Measurements from ENCODE around the gene PASK.

The PASK gene

DNA sequence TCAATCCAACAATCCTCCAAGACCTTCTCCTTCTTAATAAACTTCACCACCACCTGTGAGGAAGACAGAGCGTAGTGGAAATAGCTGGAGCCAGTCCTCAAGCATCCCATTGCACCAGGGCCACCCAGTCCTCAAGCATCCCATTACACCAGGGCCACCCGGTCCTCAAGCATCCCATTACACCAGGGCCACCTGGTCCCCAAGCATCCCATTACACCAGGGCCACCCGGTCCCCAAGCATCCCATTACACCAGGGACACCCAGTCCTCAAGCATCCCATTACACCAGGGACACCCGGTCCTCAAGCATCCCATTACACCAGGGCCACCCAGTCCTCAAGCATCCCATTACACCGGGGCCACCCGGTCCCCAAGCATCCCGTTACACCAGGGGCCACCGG, 33.9 kb downstream of the PASK start:
- H3K4me3 ChIP-seq (ENCODE audit: low read depth, low read length), result no peak overlapping the region
- DNase-seq (ENCODE audit: low read depth), result no peak
- TF ChIP-seq, protein P1, sequence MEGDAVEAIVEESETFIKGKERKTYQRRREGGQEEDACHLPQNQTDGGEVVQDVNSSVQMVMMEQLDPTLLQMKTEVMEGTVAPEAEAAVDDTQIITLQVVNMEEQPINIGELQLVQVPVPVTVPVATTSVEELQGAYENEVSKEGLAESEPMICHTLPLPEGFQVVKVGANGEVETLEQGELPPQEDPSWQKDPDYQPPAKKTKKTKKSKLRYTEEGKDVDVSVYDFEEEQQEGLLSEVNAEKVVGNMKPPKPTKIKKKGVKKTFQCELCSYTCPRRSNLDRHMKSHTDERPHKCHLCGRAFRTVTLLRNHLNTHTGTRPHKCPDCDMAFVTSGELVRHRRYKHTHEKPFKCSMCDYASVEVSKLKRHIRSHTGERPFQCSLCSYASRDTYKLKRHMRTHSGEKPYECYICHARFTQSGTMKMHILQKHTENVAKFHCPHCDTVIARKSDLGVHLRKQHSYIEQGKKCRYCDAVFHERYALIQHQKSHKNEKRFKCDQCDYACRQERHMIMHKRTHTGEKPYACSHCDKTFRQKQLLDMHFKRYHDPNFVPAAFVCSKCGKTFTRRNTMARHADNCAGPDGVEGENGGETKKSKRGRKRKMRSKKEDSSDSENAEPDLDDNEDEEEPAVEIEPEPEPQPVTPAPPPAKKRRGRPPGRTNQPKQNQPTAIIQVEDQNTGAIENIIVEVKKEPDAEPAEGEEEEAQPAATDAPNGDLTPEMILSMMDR (IDR thresholded peaks at IDR 0.05; ENCODE audit: control insufficient read depth, extremely low read depth, insufficient read depth), result no peak

DNA sequence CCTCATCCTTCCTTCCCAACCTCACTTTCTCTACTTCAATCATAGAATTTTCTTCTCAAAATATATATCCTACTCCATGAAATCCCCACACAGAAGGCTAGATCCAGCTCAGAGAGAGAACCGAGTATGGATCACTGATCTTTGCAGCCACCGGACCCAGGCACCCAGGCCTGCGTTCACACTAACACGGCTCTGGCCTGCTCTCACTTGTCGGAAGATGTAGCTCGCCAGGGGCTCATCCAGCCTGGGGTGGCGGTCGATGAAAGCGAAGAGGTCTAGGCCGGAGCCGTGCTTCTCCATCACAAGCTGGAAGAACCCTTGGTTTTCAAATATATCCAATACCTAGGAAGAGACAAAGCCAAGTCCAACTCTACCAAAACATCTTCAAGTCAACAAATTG, 34.4 kb downstream of the PASK start:
- H3K4me3 ChIP-seq (ENCODE audit: low read depth, low read length), result no peak overlapping the region
- DNase-seq (ENCODE audit: low read depth), result no peak
- TF ChIP-seq, protein P1 (IDR thresholded peaks at IDR 0.05; ENCODE audit: control insufficient read depth, extremely low read depth, insufficient read depth), result no peak

DNA sequence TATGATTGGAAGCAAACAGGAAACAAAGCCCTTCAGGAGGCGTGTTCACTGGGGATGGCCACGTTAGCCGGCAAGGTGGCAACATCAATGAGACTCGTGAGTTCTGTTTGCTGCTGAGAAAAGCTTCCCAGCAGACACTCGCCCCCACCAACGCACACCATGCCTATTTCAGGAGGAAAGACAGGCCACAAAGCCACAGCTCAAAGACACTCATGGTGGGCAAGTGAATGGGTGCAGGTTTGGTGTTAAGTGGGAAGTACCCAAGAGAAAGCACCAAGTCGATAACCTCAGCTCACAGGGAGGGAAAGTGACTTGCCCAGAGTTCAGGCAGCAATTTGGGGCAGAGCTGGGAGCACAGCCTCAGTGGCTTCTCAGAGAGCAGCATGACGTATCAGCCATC, 36.7 kb downstream of the PASK start:
- DNase-seq (ENCODE audit: low read depth), result no peak
- H3K4me3 ChIP-seq (ENCODE audit: low read depth, low read length), result no peak overlapping the region
- TF ChIP-seq, protein P1 (IDR thresholded peaks at IDR 0.05; ENCODE audit: control insufficient read depth, extremely low read depth, insufficient read depth), result no peak

DNA sequence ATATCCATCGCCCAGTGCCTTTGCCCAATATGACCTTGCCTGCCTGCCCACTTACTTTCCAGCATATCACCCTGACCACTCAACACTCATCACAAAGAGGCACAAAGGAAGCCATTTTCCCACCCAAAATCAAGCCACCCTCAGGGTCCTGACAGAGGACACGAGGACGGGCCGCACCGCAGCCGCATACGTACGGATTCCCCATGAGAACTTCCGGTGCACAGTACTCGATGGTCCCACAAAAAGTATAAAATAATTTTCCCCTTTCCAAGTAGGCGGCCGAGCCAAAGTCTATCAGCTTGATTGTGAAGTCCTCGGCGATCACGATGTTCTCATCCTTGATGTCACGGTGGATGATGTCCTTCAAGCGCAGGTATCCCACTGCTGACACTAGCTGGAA, 37.2 kb downstream of the PASK start:
- TF ChIP-seq, protein P1 (IDR thresholded peaks at IDR 0.05; ENCODE audit: control insufficient read depth, extremely low read depth, insufficient read depth), result no peak
- no peak for DNase-seq (ENCODE audit: low read depth)
- H3K4me3 ChIP-seq (ENCODE audit: low read depth, low read length), result no peak overlapping the region

DNA sequence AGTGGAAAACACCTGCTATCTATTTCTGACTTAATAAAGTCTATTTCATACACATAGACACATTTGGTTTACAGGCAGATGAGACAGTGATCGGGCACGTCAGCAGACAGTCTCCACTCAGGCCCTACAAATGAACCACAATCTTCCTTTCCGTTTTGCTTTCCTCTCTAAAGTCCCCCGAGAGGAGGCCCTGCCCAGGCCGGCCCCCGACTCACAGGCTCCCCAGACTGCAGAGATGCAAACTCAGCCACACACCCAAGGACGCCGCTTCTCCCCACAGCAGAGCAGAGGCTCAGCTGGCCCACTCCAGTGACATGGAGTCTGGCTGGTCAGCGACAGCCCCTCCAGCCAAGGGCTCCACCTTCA, 37.8 kb downstream of the PASK start:
- H3K4me3 ChIP-seq (ENCODE audit: low read depth, low read length), result no peak overlapping the region
- TF ChIP-seq, protein P1 (IDR thresholded peaks at IDR 0.05; ENCODE audit: control insufficient read depth, extremely low read depth, insufficient read depth), result no peak
- no peak for DNase-seq (ENCODE audit: low read depth)

DNA sequence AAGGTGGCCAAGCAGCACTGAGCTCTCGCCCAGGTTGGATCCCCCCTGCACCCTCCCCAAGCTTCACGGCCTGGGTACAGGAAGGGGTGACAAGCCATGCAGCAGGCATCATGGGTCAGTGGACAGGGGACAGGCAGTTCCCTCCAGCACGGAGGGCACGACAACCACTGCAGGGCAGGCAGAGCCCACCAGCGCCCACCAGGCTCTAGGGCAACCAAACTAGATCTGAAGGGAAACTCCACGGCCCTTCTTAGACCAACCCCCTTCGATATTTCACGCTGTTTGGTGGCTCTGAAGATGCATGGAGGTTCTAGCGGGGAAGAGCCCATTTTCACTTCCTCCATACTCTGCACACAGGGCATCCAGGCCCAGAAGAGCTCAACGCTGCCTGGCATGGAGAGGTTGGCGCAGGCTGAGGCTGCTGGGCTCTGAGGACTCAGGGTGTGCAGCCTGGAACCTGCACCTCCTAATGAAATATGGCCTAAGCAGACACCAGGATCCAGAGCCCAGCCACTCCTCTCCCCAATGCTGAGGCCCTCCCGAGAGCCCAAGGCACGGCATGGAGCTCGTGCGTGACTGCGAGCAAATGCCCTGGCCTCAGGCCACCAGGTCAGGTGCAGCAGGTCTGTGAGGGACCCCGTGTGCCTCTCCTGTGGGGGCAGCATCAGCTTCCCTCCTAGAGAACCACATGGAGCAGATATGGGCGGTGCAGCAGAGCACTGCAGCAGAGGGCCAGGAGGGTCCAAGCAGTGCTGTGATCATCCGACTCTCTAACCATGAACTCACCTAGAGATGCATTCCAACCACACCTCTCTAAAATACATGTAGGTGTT, 38.4 kb downstream of the PASK start:
- no peak for DNase-seq (ENCODE audit: low read depth)
- TF ChIP-seq, protein P1 (IDR thresholded peaks at IDR 0.05; ENCODE audit: control insufficient read depth, extremely low read depth, insufficient read depth), result no peak
- H3K4me3 ChIP-seq (ENCODE audit: low read depth, low read length), result no peak overlapping the region

DNA sequence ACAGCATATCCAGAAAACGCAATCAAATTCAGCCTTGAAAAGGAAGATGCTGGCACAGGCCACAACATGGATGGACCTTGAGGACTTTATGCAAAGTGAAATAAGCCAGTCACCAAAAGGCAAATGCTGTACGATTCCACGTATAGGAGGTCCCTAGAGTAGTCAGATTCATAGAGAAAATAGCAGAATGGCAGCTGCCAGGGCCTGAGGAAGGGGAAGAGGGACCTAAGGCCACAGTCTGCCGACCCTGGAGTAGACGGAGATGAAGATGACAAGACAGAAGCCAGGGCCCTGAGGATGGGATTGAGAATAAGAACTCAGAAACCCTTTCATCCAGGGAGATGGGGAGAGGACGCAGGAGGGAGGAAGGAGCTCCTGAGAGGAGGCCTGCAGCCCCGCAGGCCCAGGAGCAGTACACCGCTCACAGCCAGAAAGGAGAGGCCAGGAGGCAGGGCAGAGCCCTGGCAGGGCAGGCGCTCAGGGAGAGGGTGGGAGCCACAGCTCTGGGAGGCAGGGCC, 39.1 kb downstream of the PASK start:
- TF ChIP-seq, protein P1 (IDR thresholded peaks at IDR 0.05; ENCODE audit: control insufficient read depth, extremely low read depth, insufficient read depth), result no peak
- no peak overlapping the region for H3K4me3 ChIP-seq (ENCODE audit: low read depth, low read length)

More for the DNA sequence above, 39.1 kb downstream of the PASK start:
- no peak for DNase-seq (ENCODE audit: low read depth)
